Naive thymus-derived CD4-positive, alpha-beta T cell (primary cell): ENCODE measurements around the gene TMTC4. TPM values are rescaled to one million over a fixed set of nuclear protein-coding genes. Genes with fewer than 3 reads are reported as not detected.

Source experiments
- ATAC-seq: fragments of 150-1000 bp; cut with Tn5 transposase; 2 replicates; pipeline ENCODE4 v1.10.0; 2021; ENCODE audit warnings: mild to moderate bottlenecking, moderate library complexity
- CTCF ChIA-PET: fragments of 350-600 bp; sonication (Branson Sonifier 250); formaldehyde crosslinking; loops from one replicate; lab custom pipeline; 2021; ENCODE audit warnings: antibody characterized with exemption; lab: Charles Lee
- POLR2A ChIA-PET: fragments of 350-600 bp; sonication (Branson Sonifier 250); formaldehyde crosslinking; loops from one replicate; lab custom pipeline; 2021; ENCODE audit warnings: antibody characterized with exemption, inconsistent platforms; lab: Charles Lee
- DNase-seq, 9 donors: peaks; one replicate each; pipeline versions ENCODE4 v3.0.0 to v3.0.0-alpha.2; 2020 to 2022; ENCODE audit warnings: mixed read lengths in 1 of 9
- H3K27ac ChIP-seq: one replicate; pipeline ENCODE4 v1.7.0; 2013; ENCODE audit warnings: mild to moderate bottlenecking, low read depth, low read length, moderate library complexity
- H3K27me3 ChIP-seq, 2 donors: one replicate each; pipeline ENCODE4 v1.7.0; 2013; ENCODE audit warnings: low read length in 2 of 2, mild to moderate bottlenecking in 2 of 2, moderate library complexity in 2 of 2; ENCODE audit not compliant: control insufficient read depth in 2 of 2, insufficient read depth in 2 of 2
- H3K36me3 ChIP-seq, 3 experiments: 1 replicate in 2 of 3; 2 replicates in 1 of 3; pipeline ENCODE4 v1.7.0; 2013; ENCODE audit warnings: low read length in 3 of 3, mild to moderate bottlenecking in 3 of 3, moderate library complexity in 1 of 3; ENCODE audit not compliant: insufficient read depth in 3 of 3, control insufficient read depth in 2 of 3
- H3K4me1 ChIP-seq, 2 donors: one replicate each; pipeline ENCODE4 v1.7.0; 2013; ENCODE audit warnings: low read length in 2 of 2, mild to moderate bottlenecking in 2 of 2, moderate library complexity in 1 of 2; ENCODE audit not compliant: control insufficient read depth in 2 of 2, insufficient read depth in 2 of 2
- H3K4me3 ChIP-seq: 2 replicates; pipeline ENCODE4 v1.7.0; 2013; ENCODE audit warnings: mild to moderate bottlenecking, low read length
- H3K9me3 ChIP-seq, 3 experiments: 1 replicate in 2 of 3; 2 replicates in 1 of 3; pipeline ENCODE4 v1.7.0; 2013; ENCODE audit warnings: low read length in 3 of 3; ENCODE audit not compliant: control insufficient read depth in 2 of 3
- H3K27ac Mint-ChIP-seq, 9 donors: one replicate each; pipeline ENCODE4 v1.8.0; 2020 to 2022; ENCODE audit warnings: mixed read lengths in 9 of 9, mild to moderate bottlenecking in 8 of 9, moderate library complexity in 5 of 9, inconsistent platforms in 2 of 9
- H3K27me3 Mint-ChIP-seq, 5 donors: one replicate each; pipeline ENCODE4 v1.8.0; 2021 to 2022; ENCODE audit warnings: mixed read lengths in 5 of 5, mild to moderate bottlenecking in 1 of 5
- H3K36me3 Mint-ChIP-seq, 5 donors: one replicate each; pipeline ENCODE4 v1.8.0; 2020 to 2022; ENCODE audit warnings: mixed read lengths in 5 of 5, mild to moderate bottlenecking in 3 of 5, inconsistent platforms in 1 of 5
- H3K4me1 Mint-ChIP-seq, 7 donors: one replicate each; pipeline ENCODE4 v1.8.0; 2020 to 2022; ENCODE audit warnings: mixed read lengths in 7 of 7, mild to moderate bottlenecking in 3 of 7, inconsistent platforms in 1 of 7
- H3K4me3 Mint-ChIP-seq, 10 donors: one replicate each; pipeline ENCODE4 v1.8.0; 2020 to 2022; ENCODE audit warnings: mild to moderate bottlenecking in 10 of 10, mixed read lengths in 10 of 10, moderate library complexity in 6 of 10, inconsistent platforms in 2 of 10
- H3K9me3 Mint-ChIP-seq, 11 donors: one replicate each; pipeline ENCODE4 v1.8.0; 2020 to 2022; ENCODE audit warnings: mixed read lengths in 11 of 11, mild to moderate bottlenecking in 4 of 11, inconsistent platforms in 1 of 11, moderate library complexity in 1 of 11
- intact Hi-C, 2 donors: fragments of 100-400 bp; cut with micrococcal nuclease; formaldehyde crosslinking; loops; one replicate each; pipeline ENCODE4 v1.15.1; 2023
- polyA plus RNA-seq, 2 donors: library from polyadenylated mRNA; unstranded; fragments of 300-500 nt; fragmentation: Illumina TruSeq; gene quantifications; one replicate each; pipeline ENCODE4 v1.2.3, GENCODE V29; 2021
- total RNA-seq, 6 experiments: library from RNA in 5 of 6; stranded (reverse) in 5 of 6; gene quantifications; 1 replicate in 5 of 6; 2 replicates in 1 of 6; pipeline ENCODE4 v1.2.3 and lab custom pipeline; 2021 to 2026

TMTC4 gene
- total and polyA plus RNA-seq, 7 experiments from 2014 or later, result 3.2 to 25.1 (median 15.7) TPM

- intact Hi-C loops, result no loop called here
- H3K4me3 Mint-ChIP-seq, result no peak overlapping the region
- ATAC-seq, result peak; percentile 45
Observed at GRCh38 chr13:100611678-100612492, 62.7 kb downstream of the TMTC4 start.

GRCh38 chr13:100610391-100611347 lies 63.9 kb downstream of the TMTC4 start:
- H3K9me3 ChIP-seq, result no peaks in the 10 kb centered on the region
- no peaks in the 10 kb centered on the region for H3K27me3 ChIP-seq
- DNase-seq (no peak), ATAC-seq (no peak)
- CTCF ChIA-PET, result interaction anchor here (0.6 kb wide), 1 partner anchor 26 kb away, joined by 3 read pairs; no protein-coding TSS in a partner anchor
- Mint-ChIP-seq H3K27ac (peak overlapping the region in 2 of 9 donors; percentile 6 to 36), H3K4me3 (no peak overlapping the region), H3K9me3 (peaks cover 0 to 5% (median 0%) of the 10 kb centered on the region in 11 donors), H3K4me1 (peaks cover 0 to 36% (median 4%) of the 10 kb centered on the region in 7 donors), H3K27me3 (no peaks in the 10 kb centered on the region), H3K36me3 (peaks cover 4 to 52% (median 30%) of the 10 kb centered on the region in 5 donors)
- H3K36me3 ChIP-seq, result peaks cover 0 to 4% (median 0%) of the 10 kb centered on the region in 3 experiments
- no peak overlapping the region for H3K4me3 ChIP-seq
- H3K27ac ChIP-seq, result no peak overlapping the region
- H3K4me1 ChIP-seq, result no peaks in the 10 kb centered on the region
- intact Hi-C loops, result no loop called here
- POLR2A ChIA-PET, result no interaction called here

More at GRCh38 chr13:100611678-100612492, 62.7 kb downstream of the TMTC4 start:
- Mint-ChIP-seq H3K9me3 (peaks cover 0 to 5% (median 0%) of the 10 kb centered on the region in 11 donors), H3K27ac (peak overlapping the region in 2 of 9 donors; percentile 33 to 54), H3K36me3 (peaks cover 4 to 49% (median 29%) of the 10 kb centered on the region in 5 donors), H3K27me3 (no peaks in the 10 kb centered on the region), H3K4me1 (peaks cover 0 to 41% (median 4%) of the 10 kb centered on the region in 7 donors)
- no peak for DNase-seq
- CTCF ChIA-PET, result interaction anchor here (0.6 kb wide), 1 partner anchor 15 kb away, joined by 3 read pairs; no protein-coding TSS in a partner anchor
- POLR2A ChIA-PET, result no interaction called here
- Histone ChIP-seq H3K27me3 (no peaks in the 10 kb centered on the region), H3K9me3 (no peaks in the 10 kb centered on the region), H3K4me1 (peaks cover 0 to 2% of the 10 kb centered on the region in 2 donors), H3K27ac (no peak overlapping the region), H3K4me3 (no peak overlapping the region), H3K36me3 (no peaks in the 10 kb centered on the region)

- no peaks in the 10 kb centered on the region for H3K27me3 ChIP-seq
- DNase-seq, result no peak
- CTCF ChIA-PET, result no interaction called here
- H3K9me3 ChIP-seq, result no peaks in the 10 kb centered on the region
- H3K9me3 Mint-ChIP-seq, result peaks cover 0 to 5% (median 0%) of the 10 kb centered on the region in 11 donors
- H3K4me1 Mint-ChIP-seq, result peaks cover 0 to 36% (median 5%) of the 10 kb centered on the region in 7 donors
- no peak overlapping the region for H3K27ac ChIP-seq
- no peaks in the 10 kb centered on the region for H3K27me3 Mint-ChIP-seq
- H3K4me1 ChIP-seq, result no peaks in the 10 kb centered on the region
- peak overlapping the region in 1 of 10 donors; percentile 58 for H3K4me3 Mint-ChIP-seq
- peaks cover 4 to 62% (median 41%) of the 10 kb centered on the region in 5 donors for H3K36me3 Mint-ChIP-seq
- intact Hi-C loops, result loop anchor here in 1 of 2 donors (2.0 kb wide), 1 partner anchor 20 kb away; the partner anchor contains the start of gene GGACT
- H3K4me3 ChIP-seq, result no peak overlapping the region
- peak; percentile 82 for ATAC-seq
- POLR2A ChIA-PET, result no interaction called here
- H3K36me3 ChIP-seq, result peaks cover 0 to 5% (median 0%) of the 10 kb centered on the region in 3 experiments
- peak overlapping the region in 3 of 9 donors; percentile 45 to 89 (median 54) for H3K27ac Mint-ChIP-seq
Observed at GRCh38 chr13:100608906-100609305, 65.7 kb downstream of the TMTC4 start.

GRCh38 chr13:100608489-100608888 lies 66.1 kb downstream of the TMTC4 start:
- no peaks in the 10 kb centered on the region for H3K4me1 ChIP-seq
- H3K9me3 Mint-ChIP-seq, result peaks cover 0 to 5% (median 0%) of the 10 kb centered on the region in 11 donors
- ChIA-PET POLR2A (no interaction called here), CTCF (no interaction called here)
- DNase-seq (no peak), ATAC-seq (no peak)
- no peaks in the 10 kb centered on the region for H3K27me3 Mint-ChIP-seq
- peaks cover 0 to 5% (median 0%) of the 10 kb centered on the region in 3 experiments for H3K36me3 ChIP-seq
- peaks cover 0 to 36% (median 5%) of the 10 kb centered on the region in 7 donors for H3K4me1 Mint-ChIP-seq
- peak overlapping the region in 2 of 10 donors; percentile 36 to 58 for H3K4me3 Mint-ChIP-seq
- H3K27me3 ChIP-seq, result no peaks in the 10 kb centered on the region
- peaks cover 4 to 62% (median 41%) of the 10 kb centered on the region in 5 donors for H3K36me3 Mint-ChIP-seq
- H3K4me3 ChIP-seq, result no peak overlapping the region
- H3K27ac ChIP-seq, result no peak overlapping the region
- no peaks in the 10 kb centered on the region for H3K9me3 ChIP-seq
- peak overlapping the region in 6 of 9 donors; percentile 15 to 89 (median 54) for H3K27ac Mint-ChIP-seq
- intact Hi-C loops, result loop anchor here in 1 of 2 donors (2.0 kb wide), 1 partner anchor 20 kb away; the partner anchor contains the start of gene GGACT

- DNase-seq (no peak), ATAC-seq (no peak)
- ChIA-PET CTCF (interaction anchor here (0.6 to 1.1 kb wide), 3 partner anchors 30 to 1718 kb away, joined by 3 to 6 read pairs (median 5); no protein-coding TSS in a partner anchor), POLR2A (interaction anchor here (0.6 kb wide), 1 partner anchor 53 kb away, joined by 3 read pairs; no protein-coding TSS in a partner anchor)
- H3K9me3 Mint-ChIP-seq, result peaks cover 0 to 5% (median 0%) of the 10 kb centered on the region in 11 donors
- no peak overlapping the region for H3K4me3 Mint-ChIP-seq
- no peaks in the 10 kb centered on the region for H3K4me1 ChIP-seq
- peaks cover 0 to 24% (median 5%) of the 10 kb centered on the region in 7 donors for H3K4me1 Mint-ChIP-seq
- H3K9me3 ChIP-seq, result no peaks in the 10 kb centered on the region
- H3K27ac Mint-ChIP-seq, result no peak overlapping the region
- H3K27ac ChIP-seq, result no peak overlapping the region
- no peaks in the 10 kb centered on the region for H3K27me3 Mint-ChIP-seq
- intact Hi-C loops, result no loop called here
- H3K36me3 ChIP-seq, result peaks cover 0 to 5% (median 0%) of the 10 kb centered on the region in 3 experiments
- H3K36me3 Mint-ChIP-seq, result peaks cover 0 to 49% (median 22%) of the 10 kb centered on the region in 5 donors
- no peaks in the 10 kb centered on the region for H3K27me3 ChIP-seq
- no peak overlapping the region for H3K4me3 ChIP-seq
Observed at GRCh38 chr13:100604918-100605710, 69.5 kb downstream of the TMTC4 start.
